Measurements from ENCODE around the gene CD80.
"Not testable (repeated sequence)": the region's sequence is repeated elsewhere in the genome, so short reads cannot be mapped to it uniquely, and the experiment has no call there.

The CD80 gene

GRCh38 chr3:119580067-119580760 is 20.8 kb upstream of the CD80 start:
- peak; percentile 37 for DNase-seq

- peak; percentile 72 for DNase-seq
Observed at GRCh38 chr3:119579366-119580066, 20.1 kb upstream of the CD80 start, which contains the start of gene ADPRH. TSS of gene ADPRH (plus strand) at chr3:119579492. CDS start at chr3:119582170, 2,678 bp downstream.

- no peak for DNase-seq
Observed at GRCh38 chr3:119575507-119575906, 16.1 kb upstream of the CD80 start.

GRCh38 chr3:119571688-119572087 is 12.3 kb upstream of the CD80 start:
- DNase-seq: no peak

GRCh38 chr3:119571230-119571629 is 11.8 kb upstream of the CD80 start:
- DNase-seq: no peak

GRCh38 chr3:119570229-119570628 is 10.8 kb upstream of the CD80 start:
- DNase-seq: no peak

- no peak for DNase-seq
Observed at GRCh38 chr3:119569156-119569555, 9.7 kb upstream of the CD80 start.

- DNase-seq: not testable (repeated sequence)
Observed at GRCh38 chr3:119563334-119563733, 3.9 kb upstream of the CD80 start.

- peak; percentile 80 for DNase-seq
Observed at GRCh38 chr3:119562307-119562961, 3.0 kb upstream of the CD80 start.

GRCh38 chr3:119560160-119560559 is 746 bp upstream of the CD80 start:
- no peak for DNase-seq

GRCh38 chr3:119558626-119559317 is 642 bp downstream of the CD80 start:
- DNase-seq: no peak

- peak; percentile 38 for DNase-seq
Observed at GRCh38 chr3:119557877-119558269, 1.5 kb downstream of the CD80 start.

- DNase-seq: no peak
Observed at GRCh38 chr3:119557192-119557876, 2.1 kb downstream of the CD80 start.

GRCh38 chr3:119555929-119556328 is 3.5 kb downstream of the CD80 start:
- DNase-seq: no peak

- no peak for DNase-seq
Observed at GRCh38 chr3:119555309-119555735, 4.1 kb downstream of the CD80 start.

GRCh38 chr3:119553823-119554415 is 5.5 kb downstream of the CD80 start:
- no peak for DNase-seq

GRCh38 chr3:119552928-119553327 is 6.5 kb downstream of the CD80 start:
- not testable (repeated sequence) for DNase-seq

- no peak for DNase-seq
Observed at GRCh38 chr3:119551598-119551997, 7.8 kb downstream of the CD80 start.

- DNase-seq: no peak
Observed at GRCh38 chr3:119550192-119550910, 9.1 kb downstream of the CD80 start.

- no peak for DNase-seq
Observed at GRCh38 chr3:119548341-119548740, 11.1 kb downstream of the CD80 start.

GRCh38 chr3:119547227-119547626 is 12.2 kb downstream of the CD80 start:
- no peak for DNase-seq

- DNase-seq: no peak
Observed at GRCh38 chr3:119543147-119543546, 16.3 kb downstream of the CD80 start.

Data from activated CD4-positive, alpha-beta T cell treated with anti-CD3 and anti-CD28 coated beads, Interleukin-10, Interleukin-2, amounts not matched to agents 100 ng/mL and 50 ng/mL, durations not matched to agents 16 hours and 8 hours (primary cell).